K562 (cell line): ENCODE results near the gene MGAT5. TPM values are rescaled to one million over a fixed set of nuclear protein-coding genes. Genes with fewer than 3 reads are reported as not detected.

Experiments used
- DMBX1 ChIP-seq: fragments of 250-450 bp; sonication (Bioruptor Pico); IDR thresholded peaks from 2 replicates; pipeline ENCODE4 v1.8.0; 2022; ENCODE audit warnings: inconsistent platforms, mild to moderate bottlenecking, moderate library complexity, borderline replicate concordance
- ERF ChIP-seq: fragments of 450-650 bp; formaldehyde crosslinking; IDR thresholded peaks from 2 replicates; pipeline ENCODE4 v1.4.0; 2020; ENCODE audit warnings: mild to moderate bottlenecking, mixed read lengths
- GMEB1 ChIP-seq: fragments of 250-450 bp; sonication (Bioruptor Pico); IDR thresholded peaks from 2 replicates; pipeline ENCODE4 v1.4.0; 2020; ENCODE audit warnings: mild to moderate bottlenecking
- KLF1 ChIP-seq: fragments of 450-650 bp; IDR thresholded peaks from 2 replicates; pipeline ENCODE4 v1.6.1; 2016; ENCODE audit warnings: missing genetic modification characterization, missing compliant biosample characterization
- PTTG1 ChIP-seq: fragments of 450-650 bp; IDR thresholded peaks from 2 replicates; pipeline ENCODE4 v1.6.1; 2016; ENCODE audit warnings: low read depth, mild to moderate bottlenecking, missing genetic modification characterization, missing compliant biosample characterization
- THRA ChIP-seq: fragments of 450-650 bp; IDR thresholded peaks from 2 replicates; pipeline ENCODE4 v1.6.1; 2017; ENCODE audit warnings: mild to moderate bottlenecking, moderate library complexity
- U2AF2 ChIP-seq: fragments of 200-400 bp; formaldehyde crosslinking; optimal IDR thresholded peaks from 2 replicates; pipeline ENCODE3; 2017; ENCODE audit warnings: low read depth, mild to moderate bottlenecking, low read length
- ZNF282 ChIP-seq: sonication (generic); formaldehyde crosslinking; IDR thresholded peaks from 2 replicates; pipeline ENCODE4 v1.8.1; 2023; ENCODE audit warnings: missing genetic modification reagents
- ZNF354B ChIP-seq: fragments of 250-450 bp; sonication (Bioruptor Pico); IDR thresholded peaks from 2 replicates; pipeline ENCODE4 v1.4.0; 2020
- ZNF41 ChIP-seq: fragments of 250-450 bp; sonication (Bioruptor Pico); conservative IDR thresholded peaks from 2 replicates; pipeline ENCODE4 v1.4.0; 2020; ENCODE audit warnings: mild to moderate bottlenecking
- ZNF583 ChIP-seq: fragments of 250-450 bp; sonication (Bioruptor Pico); IDR thresholded peaks from 2 replicates; pipeline ENCODE4 v1.4.0; 2020
- polyA plus RNA-seq, 8 experiments: library from polyadenylated mRNA; depleted of rRNA in 4 of 8; stranded (reverse) in 5 of 8; unstranded in 3 of 8; fragments of >200 nt; fragmentation: Nextera tagmentation in 2 of 8; fragmentation: Illumina TruSeq in 1 of 8; extraction: Ambion mirVana in 2 of 8; extraction: Trizol in 1 of 8; gene quantifications; 2 replicates each; pipeline versions ENCODE4 v1.2.1 to v1.2.3, GENCODE V29; 2011 to 2014; ENCODE audit warnings: inconsistent platforms in 1 of 8, missing spikeins in 1 of 8
- total RNA-seq, 7 experiments: library from RNA; depleted of rRNA in 6 of 7; stranded (reverse); fragments of >200 nt in 6 of 7; fragmentation: Illumina TruSeq in 2 of 7; extraction: Trizol in 2 of 7; gene quantifications; 2 replicates each; pipeline versions ENCODE4 v1.2.1 to v1.2.3, GENCODE V29; 2011 to 2021; ENCODE audit warnings: low replicate concordance in 1 of 7

Gene MGAT5
- total and polyA plus RNA-seq, 9 of the 15 experiments (the other 6 are each of a cell fraction or from before 2014, with no cell fraction given), result 1.6 to 18.6 (median 11.1) TPM

GRCh38 chr2:134335601-134336000 is 81.7 kb downstream of the MGAT5 start (continued):
- no peak for TF ChIP-seq U2AF2
- TF ChIP-seq ERF (CRISPR knock-in tag), result no peak
- TF ChIP-seq DMBX1 (CRISPR knock-in tag), result no peak
- TF ChIP-seq GMEB1 (CRISPR knock-in tag), result no peak
- no peak for TF ChIP-seq ZNF282
- no peak for TF ChIP-seq ZNF41
- TF ChIP-seq ZNF583 (CRISPR knock-in tag), result no peak
- no peak for TF ChIP-seq PTTG1
- no peak for TF ChIP-seq ZNF354B
- no peak for TF ChIP-seq THRA
- TF ChIP-seq KLF1 (tag), result no peak
